Hepatocyte (in vitro differentiated cells): ENCODE data around the gene FUOM. TPM values are rescaled to one million over a fixed set of nuclear protein-coding genes. Genes with fewer than 3 reads are reported as not detected.

ENCODE experiments used
- DNase-seq: peaks from one replicate; pipeline ENCODE4 v3.0.0-alpha.2; 2016; ENCODE audit warnings: low spot score
- H2AFZ ChIP-seq: fragments of 200-600 bp; sonication (generic); 2 replicates; pipeline ENCODE4 v1.6.0; 2016; ENCODE audit warnings: antibody characterized with exemption, mild to moderate bottlenecking
- H3K27ac ChIP-seq: fragments of 200-600 bp; sonication (generic); 2 replicates; pipeline ENCODE4 v1.5.1; 2016; ENCODE audit warnings: mild to moderate bottlenecking
- H3K27me3 ChIP-seq: fragments of 200-600 bp; sonication (generic); 2 replicates; pipeline ENCODE4 v1.6.1; 2016
- H3K36me3 ChIP-seq: fragments of 200-600 bp; sonication (generic); replicated peaks from 2 replicates; pipeline ENCODE4 v1.5.1; 2016; ENCODE audit warnings: low read depth; ENCODE audit not compliant: insufficient read depth
- H3K4me1 ChIP-seq: fragments of 200-600 bp; sonication (generic); 2 replicates; pipeline ENCODE4 v1.5.1; 2016; ENCODE audit warnings: mild to moderate bottlenecking, moderate library complexity; ENCODE audit not compliant: insufficient read depth
- H3K4me2 ChIP-seq: fragments of 200-600 bp; sonication (generic); 2 replicates; pipeline ENCODE4 v1.6.0; 2016
- H3K4me3 ChIP-seq: fragments of 200-600 bp; sonication (generic); 2 replicates; pipeline ENCODE4 v1.5.1; 2016; ENCODE audit warnings: mild to moderate bottlenecking
- H3K79me2 ChIP-seq: fragments of 200-600 bp; sonication (generic); 2 replicates; pipeline ENCODE4 v1.6.0; 2017; ENCODE audit warnings: mild to moderate bottlenecking
- H3K9me2 ChIP-seq: fragments of 200-600 bp; sonication (generic); replicated peaks from 2 replicates; pipeline ENCODE4 v1.6.0; 2017; ENCODE audit warnings: mild to moderate bottlenecking; ENCODE audit not compliant: insufficient read depth
- H3K9me3 ChIP-seq: fragments of 200-600 bp; sonication (generic); 2 replicates; pipeline ENCODE4 v1.5.1; 2016; ENCODE audit warnings: low read depth, mild to moderate bottlenecking
- H4K20me1 ChIP-seq: fragments of 200-600 bp; sonication (generic); 2 replicates; pipeline ENCODE4 v1.6.0; 2016; ENCODE audit warnings: mild to moderate bottlenecking; ENCODE audit not compliant: insufficient read depth, poor library complexity, severe bottlenecking
- EZH2 ChIP-seq: fragments of 200-600 bp; sonication (generic); IDR thresholded peaks from 2 replicates; pipeline ENCODE4 v1.6.1; 2016; ENCODE audit warnings: antibody characterized with exemption, mild to moderate bottlenecking, borderline replicate concordance
- EZH2phosphoT487 ChIP-seq: fragments of 200-600 bp; sonication (generic); IDR thresholded peaks from one replicate; pipeline ENCODE4 v1.6.1; 2018; ENCODE audit warnings: antibody characterized with exemption, mild to moderate bottlenecking, low read depth, moderate library complexity; ENCODE audit not compliant: unreplicated experiment, severe bottlenecking
- WGBS: methylation state at CpG from one replicate; pipeline ENCODE4 v1.1.6; 2016; ENCODE audit warnings: low lambda C conversion rate; ENCODE audit errors: missing lambda C conversion rate; 5-methylcytosine and 5-hydroxymethylcytosine counted together
- polyA plus RNA-seq: library from polyadenylated mRNA; unstranded; fragments of >200 nt; fragmentation: Nextera tagmentation; extraction: Ambion mirVana; gene quantifications from 2 replicates; pipeline ENCODE4 v1.2.1, GENCODE V29; 2016
- total RNA-seq: library from RNA; depleted of rRNA; stranded (reverse); fragments of >200 nt; gene quantifications from 2 replicates; pipeline ENCODE4 v1.2.3, GENCODE V29; 2014
- TF ChIP-seq, protein P1 (sequence below): fragments of 200-600 bp; sonication (generic); IDR thresholded peaks from 2 replicates; pipeline ENCODE4 v1.5.1; 2016; ENCODE audit warnings: antibody characterized with exemption, mild to moderate bottlenecking; ENCODE audit not compliant: poor library complexity

FUOM gene
- total and polyA plus RNA-seq, 2 experiments from 2014 or later, result 31.1 to 34.6 TPM

DNA sequence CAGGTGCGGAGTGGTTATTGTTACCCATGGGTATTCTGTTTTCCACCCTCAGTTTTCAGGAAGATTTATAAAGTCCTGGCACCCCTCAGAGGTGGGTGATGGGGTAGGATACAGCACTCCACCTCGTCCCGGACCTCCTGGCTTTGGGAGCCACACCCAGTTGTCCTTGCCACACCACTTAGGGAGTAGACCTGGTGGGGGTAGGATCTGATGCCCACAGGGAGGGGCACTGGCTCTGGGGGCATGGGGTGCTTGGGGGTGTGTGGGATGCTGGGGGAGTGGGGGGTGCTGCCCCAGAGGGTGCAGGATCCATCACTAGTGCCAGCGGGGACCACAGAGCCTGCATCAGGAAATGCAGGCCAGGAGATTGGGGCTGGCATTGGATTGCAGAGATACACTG lies 44.6 kb downstream of the FUOM start:
- no peaks in the 10 kb centered on the region for H3K4me1 ChIP-seq
- TF ChIP-seq, protein P1, sequence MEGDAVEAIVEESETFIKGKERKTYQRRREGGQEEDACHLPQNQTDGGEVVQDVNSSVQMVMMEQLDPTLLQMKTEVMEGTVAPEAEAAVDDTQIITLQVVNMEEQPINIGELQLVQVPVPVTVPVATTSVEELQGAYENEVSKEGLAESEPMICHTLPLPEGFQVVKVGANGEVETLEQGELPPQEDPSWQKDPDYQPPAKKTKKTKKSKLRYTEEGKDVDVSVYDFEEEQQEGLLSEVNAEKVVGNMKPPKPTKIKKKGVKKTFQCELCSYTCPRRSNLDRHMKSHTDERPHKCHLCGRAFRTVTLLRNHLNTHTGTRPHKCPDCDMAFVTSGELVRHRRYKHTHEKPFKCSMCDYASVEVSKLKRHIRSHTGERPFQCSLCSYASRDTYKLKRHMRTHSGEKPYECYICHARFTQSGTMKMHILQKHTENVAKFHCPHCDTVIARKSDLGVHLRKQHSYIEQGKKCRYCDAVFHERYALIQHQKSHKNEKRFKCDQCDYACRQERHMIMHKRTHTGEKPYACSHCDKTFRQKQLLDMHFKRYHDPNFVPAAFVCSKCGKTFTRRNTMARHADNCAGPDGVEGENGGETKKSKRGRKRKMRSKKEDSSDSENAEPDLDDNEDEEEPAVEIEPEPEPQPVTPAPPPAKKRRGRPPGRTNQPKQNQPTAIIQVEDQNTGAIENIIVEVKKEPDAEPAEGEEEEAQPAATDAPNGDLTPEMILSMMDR, result no peak
- no peak for TF ChIP-seq EZH2
- no peak for TF ChIP-seq EZH2phosphoT487
- no peak overlapping the region for H2AFZ ChIP-seq
- peaks cover 3% of the 10 kb centered on the region for H4K20me1 ChIP-seq
- no peak overlapping the region for H3K4me2 ChIP-seq
- H3K27ac ChIP-seq, result no peak overlapping the region
- H3K4me3 ChIP-seq, result no peak overlapping the region
- H3K36me3 ChIP-seq, result no peaks in the 10 kb centered on the region
- peaks cover 4% of the 10 kb centered on the region for H3K79me2 ChIP-seq
- no peaks in the 10 kb centered on the region for H3K9me3 ChIP-seq
- WGBS, result 95% methylated on average over 4 of the region's 4 CpGs
- H3K27me3 ChIP-seq, result no peaks in the 10 kb centered on the region
- DNase-seq, result no peak
- no peaks in the 10 kb centered on the region for H3K9me2 ChIP-seq

DNA sequence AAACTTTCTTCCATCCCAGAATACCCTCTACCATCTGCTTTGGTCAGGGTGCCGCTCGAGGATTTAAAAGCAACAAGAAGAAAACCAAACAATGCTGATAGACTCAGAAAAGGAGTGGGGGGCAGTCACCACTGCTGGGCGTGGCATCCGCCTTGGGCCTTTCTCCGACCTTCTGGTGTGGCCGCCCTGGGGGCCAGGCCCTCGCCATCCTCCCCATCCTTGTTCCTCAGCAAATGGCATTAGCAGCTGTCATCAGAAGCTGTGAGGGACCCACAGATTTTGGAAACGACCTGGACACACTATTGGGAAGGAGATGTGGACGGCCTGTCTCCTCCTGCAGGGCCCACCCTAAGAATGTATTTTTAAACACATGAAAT lies 45.1 kb downstream of the FUOM start:
- no peaks in the 10 kb centered on the region for H3K27me3 ChIP-seq
- WGBS, result 96% methylated on average over 9 of the region's 9 CpGs
- no peaks in the 10 kb centered on the region for H3K36me3 ChIP-seq

DNA sequence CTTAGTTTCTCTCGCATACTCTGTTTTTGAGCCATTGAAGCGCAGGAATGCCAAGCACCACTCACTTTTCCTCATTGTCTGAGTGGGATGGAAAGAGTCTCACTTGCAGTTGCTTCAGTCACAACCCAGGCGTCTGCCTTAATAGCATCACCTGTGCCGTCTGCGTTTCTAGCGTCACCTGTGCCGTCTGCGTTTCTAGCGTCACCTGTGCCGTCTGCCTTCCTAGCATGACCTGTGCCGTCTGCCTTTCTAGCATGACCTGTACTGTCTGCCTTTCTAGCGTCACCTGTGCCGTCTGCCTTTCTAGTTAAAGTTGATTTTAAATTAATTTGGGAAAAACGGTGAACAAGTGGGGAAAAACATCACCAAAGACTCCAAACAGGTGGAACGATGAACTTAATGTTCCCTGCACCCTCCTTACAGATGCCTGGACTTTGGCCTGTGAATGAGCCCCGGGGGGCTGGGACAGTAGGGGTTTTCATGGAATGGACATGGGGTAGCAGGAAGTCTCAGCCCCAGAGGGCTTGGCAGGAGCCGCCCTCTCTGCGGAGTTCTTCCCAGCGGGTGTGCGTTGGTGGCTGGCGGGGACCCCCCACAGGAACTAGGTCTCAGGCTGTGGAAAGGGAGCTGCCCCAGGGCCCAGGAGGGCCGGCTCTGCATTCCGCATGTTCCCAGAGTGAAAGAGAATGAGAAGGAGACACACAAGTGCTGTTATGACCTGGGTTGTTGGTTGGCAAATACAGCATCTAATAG lies 45.6 kb downstream of the FUOM start:
- Histone ChIP-seq H3K4me2 (no peak overlapping the region), H3K36me3 (no peaks in the 10 kb centered on the region), H3K27ac (no peak overlapping the region), H3K4me1 (peaks cover 4% of the 10 kb centered on the region), H3K9me3 (no peaks in the 10 kb centered on the region), H3K4me3 (no peak overlapping the region), H2AFZ (no peak overlapping the region), H3K79me2 (peaks cover 12% of the 10 kb centered on the region), H4K20me1 (peaks cover 7% of the 10 kb centered on the region), H3K9me2 (no peaks in the 10 kb centered on the region), H3K27me3 (no peaks in the 10 kb centered on the region)
- 94% methylated on average over 23 of the region's 23 CpGs for WGBS
- no peak for DNase-seq
- TF ChIP-seq EZH2 (no peak), EZH2phosphoT487 (no peak)
- TF ChIP-seq, protein P1, result no peak

More for the DNA sequence above, 45.1 kb downstream of the FUOM start:
- H2AFZ ChIP-seq, result no peak overlapping the region
- no peak overlapping the region for H3K4me3 ChIP-seq
- H3K4me2 ChIP-seq, result no peak overlapping the region
- H3K27ac ChIP-seq, result no peak overlapping the region
- TF ChIP-seq EZH2phosphoT487, result no peak
- TF ChIP-seq EZH2, result no peak
- TF ChIP-seq, protein P1, result no peak
- no peaks in the 10 kb centered on the region for H3K4me1 ChIP-seq
- no peak for DNase-seq
- H3K9me2 ChIP-seq, result no peaks in the 10 kb centered on the region
- peaks cover 8% of the 10 kb centered on the region for H3K79me2 ChIP-seq
- peaks cover 3% of the 10 kb centered on the region for H4K20me1 ChIP-seq
- no peaks in the 10 kb centered on the region for H3K9me3 ChIP-seq
